HG03039 (cell line): ENCODE measurements around the gene FAM53B.

Source experiments
- ATAC-seq: cut with Tn5 transposase; IDR thresholded peaks from one replicate; pipeline ENCODE4 v1.9.1; 2021; ENCODE audit warnings: mild to moderate bottlenecking, moderate library complexity; ENCODE audit not compliant: unreplicated experiment

FAM53B gene

DNA sequence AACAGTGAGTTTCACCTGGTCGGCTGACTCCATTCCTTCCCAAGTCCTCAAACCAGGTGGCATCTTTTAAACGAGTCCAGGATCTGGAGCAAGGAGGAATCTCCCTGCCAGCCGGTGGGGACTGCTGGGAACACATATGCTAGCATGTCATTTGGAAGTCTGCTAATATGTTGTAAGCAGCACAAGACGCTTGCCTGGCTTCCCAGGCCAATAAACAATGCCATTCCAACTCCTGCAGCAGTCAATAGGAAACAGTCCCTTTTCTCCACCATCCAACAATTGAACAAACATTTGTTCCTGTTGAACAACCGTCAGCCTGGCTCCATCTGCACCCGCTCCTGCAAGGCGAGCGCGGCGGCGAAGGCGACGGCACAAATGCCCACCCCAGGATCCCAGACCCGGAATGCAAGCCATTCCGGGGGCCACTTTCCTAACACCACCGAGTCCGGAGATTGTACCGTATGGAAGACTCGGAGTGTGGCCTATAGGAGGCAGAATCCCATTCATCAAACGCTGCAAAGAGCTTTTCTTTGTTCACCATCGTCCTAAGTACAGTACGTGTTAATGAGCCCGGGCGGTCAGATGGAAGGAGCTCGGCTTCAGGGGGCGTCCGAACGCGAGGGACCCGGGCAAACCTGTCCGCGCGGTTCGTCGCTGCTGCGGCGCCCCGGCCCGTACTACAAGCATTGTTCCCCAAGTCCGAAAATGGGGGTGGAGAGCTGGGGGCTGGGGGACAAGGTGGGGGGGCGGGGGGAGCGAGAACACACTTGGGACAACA is 1.6 kb downstream of the FAM53B start:
- ATAC-seq: no peak

DNA sequence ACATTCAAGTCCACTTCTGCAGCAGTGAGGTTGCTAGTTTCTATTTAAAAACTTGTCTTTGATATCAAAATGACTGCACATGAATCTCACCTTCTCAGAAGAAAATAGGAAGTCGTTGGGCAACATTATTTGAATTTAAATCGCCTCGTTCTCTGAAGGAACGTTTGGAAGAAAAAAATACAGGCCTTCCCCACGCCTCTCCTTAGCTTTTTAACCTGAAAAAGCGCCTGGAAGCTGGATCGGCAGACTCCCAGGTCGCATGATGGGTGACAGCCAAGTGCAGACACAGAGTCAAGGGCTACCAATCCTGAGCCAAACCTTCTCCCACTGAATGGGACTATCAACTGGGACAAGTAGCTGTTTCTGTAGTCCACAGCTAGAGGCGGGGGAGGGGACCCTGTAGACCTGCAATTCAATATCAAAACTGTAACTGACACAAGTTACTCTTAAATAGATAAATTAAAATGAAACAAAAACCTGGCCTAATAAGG is 2.2 kb downstream of the FAM53B start:
- no peak for ATAC-seq

DNA sequence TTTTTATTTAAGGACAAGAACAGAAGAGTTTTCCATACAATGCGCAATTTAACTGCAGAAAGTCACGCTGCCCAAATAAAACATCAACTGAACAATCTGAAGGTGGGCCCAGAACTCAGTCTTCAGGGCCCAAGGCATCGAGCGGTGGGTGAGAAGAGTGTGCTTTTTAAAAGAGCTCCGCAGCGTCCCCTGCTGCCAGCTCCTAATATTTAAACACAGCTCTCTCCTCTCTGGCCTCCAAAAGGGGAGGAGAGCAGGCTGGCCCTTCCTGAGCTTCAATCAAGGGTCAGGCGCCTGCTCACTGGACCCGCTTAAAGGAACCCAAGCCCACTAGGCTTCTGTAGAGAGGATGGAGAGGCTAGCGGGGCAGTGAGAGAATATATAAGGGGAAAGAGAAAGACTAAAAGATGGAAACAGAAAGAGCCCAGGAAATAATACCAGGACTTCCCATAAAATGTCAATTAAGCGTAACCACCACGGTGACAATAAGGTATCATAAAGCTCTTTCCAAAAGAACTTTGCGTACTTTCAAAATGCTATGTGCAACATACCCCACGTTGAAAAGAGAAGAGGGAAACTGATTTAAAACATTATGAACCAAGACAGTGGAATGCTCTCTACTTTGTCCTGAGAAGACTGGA is 2.8 kb downstream of the FAM53B start:
- no peak for ATAC-seq

DNA sequence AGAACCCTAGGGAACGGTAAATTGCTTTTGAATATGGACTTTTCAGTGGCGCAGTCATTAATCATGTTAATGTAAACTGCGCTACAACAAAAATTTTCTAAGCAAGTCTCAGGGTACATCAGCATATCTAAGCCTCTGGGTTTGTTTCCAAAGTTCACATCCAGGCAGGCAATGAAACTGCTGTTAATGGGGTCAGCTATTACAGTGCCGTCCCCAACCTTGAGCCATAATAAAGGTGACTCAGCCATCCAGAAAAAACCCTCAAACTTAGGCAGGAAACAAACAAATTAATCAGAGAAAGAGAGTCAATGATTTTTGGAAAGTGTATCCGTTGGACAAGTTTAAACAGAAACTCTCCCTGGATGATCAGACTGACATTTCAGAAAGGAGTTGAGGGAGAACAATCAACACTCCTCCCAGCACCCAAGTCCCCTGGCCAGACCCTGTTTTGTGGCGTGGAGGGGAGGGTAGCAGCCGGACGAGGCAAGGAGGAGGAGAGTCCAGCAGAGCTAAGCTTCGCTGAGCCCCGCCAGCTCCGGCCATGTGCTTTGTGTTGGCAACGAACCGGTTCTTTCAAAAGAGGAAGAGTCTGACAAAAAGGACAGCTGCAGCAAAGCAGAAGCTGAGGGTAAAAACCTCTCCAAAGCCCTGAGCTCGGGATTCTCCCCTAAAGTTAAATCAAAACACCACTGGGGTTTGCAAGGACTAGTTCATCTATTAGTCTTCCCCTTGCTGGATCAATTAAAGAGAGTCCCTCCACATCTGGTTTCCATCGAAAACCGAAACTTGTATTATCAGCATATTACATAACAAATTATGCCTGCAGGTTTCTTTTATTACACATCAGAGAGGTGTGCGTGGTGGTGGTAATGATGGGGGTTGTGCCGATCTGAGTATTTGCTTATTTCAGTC is 3.6 kb downstream of the FAM53B start:
- ATAC-seq: no peak

DNA sequence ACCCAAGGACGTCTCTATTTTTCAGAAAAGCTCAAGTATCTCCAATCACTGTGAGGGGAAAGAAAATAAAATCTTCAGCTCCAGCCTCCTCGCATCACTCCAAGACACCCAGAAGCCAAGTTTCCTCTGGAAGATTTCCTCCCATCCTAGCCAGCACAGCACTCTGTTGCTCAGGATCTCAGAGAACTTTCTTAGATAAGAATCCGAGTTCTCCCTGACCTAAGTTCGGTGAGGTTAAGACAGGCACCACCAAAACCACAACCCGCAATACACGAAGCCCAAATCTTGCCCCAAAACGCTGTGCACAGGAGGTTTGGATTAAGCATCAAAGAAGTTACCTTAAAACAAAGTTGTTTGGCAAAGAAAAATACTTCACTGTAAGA is 4.2 kb downstream of the FAM53B start:
- ATAC-seq: no peak

DNA sequence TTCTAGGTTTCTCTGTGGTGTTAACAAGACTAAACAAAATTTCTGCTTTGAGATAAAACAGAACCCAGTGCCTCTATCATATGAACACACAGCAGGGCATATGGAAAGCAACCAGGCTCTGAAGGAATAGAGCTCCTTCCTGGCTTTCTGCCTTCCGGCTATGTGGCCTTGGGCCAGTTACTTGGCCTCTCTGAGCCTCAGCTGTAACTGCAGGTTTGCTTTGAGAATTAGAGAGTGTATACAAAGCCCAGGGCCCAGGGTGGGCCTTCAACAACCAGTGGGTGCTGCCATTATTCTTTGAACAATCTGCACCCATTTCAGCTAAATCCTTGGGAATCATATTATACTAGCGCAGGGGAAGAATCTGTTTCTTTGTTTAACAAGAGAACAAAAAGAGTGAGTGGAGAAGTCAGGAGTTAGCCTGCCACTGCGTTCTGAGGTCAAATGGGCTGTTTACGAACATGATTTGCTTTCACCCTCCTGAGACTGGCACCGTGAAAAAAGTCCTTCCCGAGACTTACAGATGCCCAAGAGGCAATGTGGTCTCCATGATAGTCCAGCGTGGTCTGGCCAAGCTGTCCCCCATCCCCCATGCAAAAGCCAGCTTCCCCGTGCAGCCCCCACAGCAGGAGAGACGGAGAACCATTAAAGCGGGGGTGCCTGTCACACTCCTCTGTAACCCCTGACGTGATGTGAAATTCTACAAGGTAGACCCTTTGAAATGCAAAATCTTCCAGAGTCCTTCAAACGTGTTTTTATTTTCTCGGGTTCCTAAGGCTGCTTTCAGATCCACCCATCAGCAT is 4.9 kb downstream of the FAM53B start:
- ATAC-seq: no peak

DNA sequence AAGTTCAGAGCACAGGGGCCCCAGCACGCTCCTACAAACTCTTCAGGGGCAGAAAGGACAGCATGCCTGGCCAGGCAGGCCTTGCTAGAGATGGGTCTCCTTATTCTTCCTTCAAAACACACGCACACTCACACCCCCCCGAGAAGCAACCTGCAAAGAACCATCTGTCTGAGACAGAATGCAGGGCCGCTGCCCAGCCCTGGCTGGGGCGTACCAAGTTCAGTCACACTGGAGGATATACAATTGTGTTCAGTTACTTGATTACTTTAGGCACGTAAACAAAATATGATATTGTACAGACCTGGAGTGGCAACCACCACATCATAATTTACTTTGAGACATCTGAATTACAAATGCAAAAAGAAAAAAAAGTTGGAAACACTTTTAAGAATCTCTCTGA is 5.7 kb downstream of the FAM53B start:
- no peak for ATAC-seq

DNA sequence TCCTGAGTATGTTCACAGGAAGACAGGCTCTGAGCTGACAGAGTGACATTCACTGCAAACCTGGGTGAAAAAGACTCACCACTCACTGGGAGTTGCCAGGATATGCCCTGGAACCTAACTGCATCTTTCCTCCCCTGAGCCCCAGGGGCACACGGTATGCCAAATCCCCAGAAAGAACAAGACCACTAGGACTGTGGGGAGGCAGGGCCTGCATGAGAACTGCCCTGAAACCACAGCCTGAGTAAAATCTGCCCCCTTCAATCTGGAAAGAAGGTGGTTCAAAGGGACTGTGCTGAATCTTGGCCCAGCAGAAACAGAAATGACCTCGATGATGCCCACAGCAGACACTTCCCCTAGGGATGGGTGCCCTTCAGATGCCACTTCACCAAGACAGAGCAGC is 6.5 kb downstream of the FAM53B start:
- no peak for ATAC-seq

DNA sequence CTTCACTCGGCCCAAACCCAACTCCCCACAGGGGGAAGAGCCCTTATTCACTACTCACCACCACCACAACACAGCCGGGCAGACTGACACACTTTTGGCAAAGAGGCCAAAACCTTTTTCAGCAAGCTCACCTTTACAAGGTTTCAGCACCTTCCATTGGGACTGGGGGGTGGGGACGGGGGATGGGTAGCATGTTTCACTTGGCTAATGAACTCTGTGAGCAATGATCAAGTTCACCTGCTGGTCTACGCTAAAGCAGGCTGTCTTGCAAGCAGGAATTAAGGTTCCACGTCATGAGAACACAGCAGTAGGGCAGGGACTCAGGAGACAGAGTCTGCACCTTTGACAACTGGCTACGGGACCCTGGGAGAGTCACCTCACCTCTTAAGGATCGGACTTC is 7.0 kb downstream of the FAM53B start:
- no peak for ATAC-seq

DNA sequence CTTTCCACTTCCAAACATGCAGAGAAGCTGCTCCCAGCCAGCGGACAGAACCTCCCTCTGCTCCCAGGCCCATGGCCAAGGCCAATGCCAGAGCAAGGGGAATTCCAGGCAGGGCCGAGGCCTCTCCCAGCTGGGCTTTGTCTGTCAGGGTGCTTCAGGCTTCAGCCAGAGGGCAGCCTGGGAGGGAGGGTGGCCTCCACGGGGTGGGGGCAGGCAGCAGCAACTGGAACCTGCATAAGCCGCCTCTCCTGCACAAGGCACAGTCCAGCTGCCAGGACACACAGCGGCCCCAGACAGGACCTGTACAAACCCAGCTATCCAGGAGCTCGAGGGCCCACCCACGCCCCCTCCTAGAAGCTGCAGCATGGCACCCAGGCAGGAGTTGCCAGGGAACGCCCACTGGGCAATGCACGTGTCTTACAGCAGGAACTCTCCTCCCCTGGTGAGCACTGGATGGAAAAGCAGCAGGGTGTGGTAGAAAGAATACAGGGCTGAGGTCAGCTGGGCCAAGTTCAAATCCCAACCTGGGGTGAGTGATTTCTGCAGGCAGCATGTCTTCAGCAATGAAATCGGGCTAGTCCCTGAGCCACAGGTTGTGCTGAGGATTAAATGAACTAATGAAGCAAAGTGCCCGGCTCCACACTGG is 7.6 kb downstream of the FAM53B start:
- ATAC-seq: no peak

DNA sequence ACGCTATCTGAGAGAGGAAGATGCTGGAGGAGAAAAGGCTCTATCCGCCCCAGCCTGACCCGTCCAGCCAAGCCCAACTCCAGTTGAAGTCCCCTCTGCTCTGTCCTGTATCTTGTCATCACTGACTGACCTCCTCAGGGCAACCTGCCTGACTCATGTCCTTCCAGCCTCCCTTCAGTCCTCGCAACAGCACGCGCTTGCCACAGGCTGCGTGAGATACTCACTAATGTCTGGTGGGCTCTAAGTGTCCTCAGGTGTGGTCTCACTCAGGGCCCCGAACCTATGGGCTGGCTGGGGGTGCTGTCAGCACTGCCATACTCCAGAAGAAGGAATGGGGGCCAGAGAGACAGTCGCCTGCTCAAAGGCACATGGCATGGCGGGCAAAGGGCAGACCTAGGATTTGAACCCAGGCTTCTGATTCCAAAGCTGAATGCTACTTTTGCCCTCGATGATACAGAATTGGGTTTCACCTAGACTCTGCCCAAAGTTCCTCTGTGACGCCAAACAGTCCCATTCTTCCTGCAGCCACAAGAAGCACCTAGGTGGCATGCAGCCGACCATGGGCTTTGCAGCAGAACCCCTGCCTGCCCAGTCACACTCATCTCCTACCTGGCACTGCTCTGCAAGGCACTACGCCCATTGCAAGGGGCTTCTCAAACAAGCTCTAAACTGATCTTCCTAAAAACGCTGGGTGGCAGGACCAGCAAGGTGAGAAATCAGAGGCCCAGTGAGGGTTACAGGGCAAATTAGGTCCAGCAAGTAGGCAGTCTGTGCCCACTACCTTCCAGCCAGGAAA is 8.5 kb downstream of the FAM53B start:
- no peak for ATAC-seq

DNA sequence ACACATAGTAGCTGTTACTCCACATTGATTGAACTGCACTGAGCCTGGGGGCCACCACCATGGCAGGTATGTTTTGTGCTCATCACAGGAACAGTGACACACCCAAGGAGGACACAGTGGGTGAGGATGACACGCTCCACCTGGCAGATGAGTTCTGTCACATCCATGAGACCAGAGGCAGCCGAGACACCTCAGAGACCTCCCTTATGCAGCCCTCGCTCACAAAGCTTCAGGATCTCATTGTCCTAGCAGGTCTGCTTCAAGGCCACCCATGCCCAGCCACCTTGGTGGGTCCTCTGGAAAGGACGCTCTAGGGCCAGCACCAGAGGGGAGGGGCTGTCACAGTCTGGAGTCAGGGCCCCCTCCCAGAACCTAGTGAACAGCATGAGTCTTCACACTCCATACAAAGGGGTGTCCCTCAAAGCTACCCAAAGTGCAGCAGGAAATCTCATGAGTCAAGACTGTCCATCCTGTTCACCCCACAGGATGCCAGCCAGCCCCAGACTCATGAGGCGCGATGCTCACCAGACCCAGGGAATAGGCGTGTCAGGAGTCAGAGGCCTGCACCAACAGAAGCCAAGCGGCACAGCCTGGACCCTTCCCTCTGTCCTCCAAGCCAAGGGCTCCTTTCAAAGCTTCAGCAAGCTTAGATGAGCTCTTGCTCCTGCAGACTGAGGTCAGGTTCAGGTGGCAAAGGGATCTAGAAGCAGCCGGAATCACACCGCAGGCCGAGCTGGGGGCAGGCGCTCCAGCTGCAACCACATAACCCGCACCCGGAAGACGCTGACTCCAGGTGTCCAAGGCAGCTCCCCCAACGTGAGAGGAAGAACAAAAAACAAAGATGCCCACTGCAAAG is 9.6 kb downstream of the FAM53B start:
- ATAC-seq: no peak

DNA sequence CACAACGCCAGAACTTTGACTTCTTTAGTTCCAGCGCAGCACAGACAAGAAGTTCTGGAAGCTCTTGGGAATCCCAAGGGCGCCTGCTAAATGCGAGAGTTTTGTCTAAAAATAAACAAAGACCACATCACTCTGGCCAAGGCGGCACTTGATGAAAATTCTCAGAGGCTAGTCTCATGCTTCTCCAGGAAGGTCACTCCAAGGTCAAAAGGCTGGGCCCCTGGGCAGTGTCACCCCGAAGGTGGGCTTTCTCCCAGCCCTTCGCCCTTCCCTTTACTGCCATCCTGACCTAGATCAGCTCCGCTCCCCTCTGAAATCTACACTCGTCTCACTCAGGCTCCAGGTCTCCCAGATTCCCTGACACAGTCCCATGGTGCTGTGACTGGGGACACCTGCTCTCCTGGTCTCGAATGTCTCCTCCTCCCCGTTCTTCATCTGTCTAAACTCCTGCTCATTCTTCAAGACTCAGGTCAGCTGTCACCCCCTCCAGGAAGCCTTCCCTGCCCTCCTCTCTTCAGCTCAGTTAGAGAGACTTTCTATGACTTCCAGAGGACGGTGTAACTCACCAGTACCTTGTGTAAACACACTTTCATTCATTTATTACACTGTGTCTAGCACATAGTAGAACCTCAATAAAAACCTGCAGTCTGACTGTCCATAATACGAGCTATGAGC is 10.5 kb downstream of the FAM53B start:
- ATAC-seq: no peak

DNA sequence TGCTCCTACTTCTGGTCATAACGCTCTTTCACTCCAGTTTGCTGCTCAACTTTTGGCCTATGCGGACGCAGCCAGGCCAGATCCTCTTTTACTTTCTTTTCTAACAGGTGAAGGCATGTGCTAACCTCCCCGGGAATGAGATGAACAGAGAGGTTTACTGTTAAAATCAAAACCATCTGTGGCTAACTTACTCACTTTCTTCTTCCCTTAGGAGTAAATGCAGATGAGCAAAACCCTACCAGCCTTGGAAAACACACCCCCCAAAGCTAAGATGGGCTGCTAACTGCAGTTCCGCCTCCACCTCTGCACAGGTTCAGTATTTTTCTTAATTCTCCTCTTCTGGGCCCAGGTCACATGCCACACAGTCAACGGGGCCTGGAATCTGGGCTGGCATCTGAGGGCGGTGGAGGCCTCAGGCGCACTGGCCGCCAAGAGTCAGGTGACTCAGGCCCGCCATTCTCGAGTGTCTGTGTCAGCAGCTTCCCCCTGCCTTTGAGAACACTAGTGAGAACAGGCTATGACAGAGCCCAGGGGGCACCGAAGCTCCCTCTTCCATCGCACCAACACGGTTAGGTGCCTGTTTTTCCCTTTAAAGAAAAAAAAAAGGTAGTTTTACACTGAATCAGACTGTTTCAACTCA is 11.1 kb downstream of the FAM53B start:
- peak; percentile 51 for ATAC-seq

DNA sequence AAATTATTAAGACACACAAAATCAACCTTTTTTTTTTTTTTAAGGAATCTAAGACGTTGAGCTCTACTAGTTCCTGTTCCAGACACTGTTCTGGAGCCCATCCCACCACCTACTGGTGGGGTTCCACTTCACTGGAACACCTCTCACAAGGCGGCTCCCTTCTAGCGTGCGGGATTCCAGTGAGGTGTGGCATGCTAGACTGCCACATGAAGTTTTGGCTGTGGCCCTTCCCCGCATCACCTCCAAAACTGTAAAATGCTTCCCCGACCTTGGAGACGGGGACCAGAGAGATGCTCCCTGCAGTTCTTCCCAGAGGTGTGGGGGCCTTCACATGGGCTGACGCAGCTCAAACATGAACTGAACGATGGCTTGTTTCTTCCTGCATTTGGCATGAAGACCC is 12.6 kb downstream of the FAM53B start:
- ATAC-seq: no peak

DNA sequence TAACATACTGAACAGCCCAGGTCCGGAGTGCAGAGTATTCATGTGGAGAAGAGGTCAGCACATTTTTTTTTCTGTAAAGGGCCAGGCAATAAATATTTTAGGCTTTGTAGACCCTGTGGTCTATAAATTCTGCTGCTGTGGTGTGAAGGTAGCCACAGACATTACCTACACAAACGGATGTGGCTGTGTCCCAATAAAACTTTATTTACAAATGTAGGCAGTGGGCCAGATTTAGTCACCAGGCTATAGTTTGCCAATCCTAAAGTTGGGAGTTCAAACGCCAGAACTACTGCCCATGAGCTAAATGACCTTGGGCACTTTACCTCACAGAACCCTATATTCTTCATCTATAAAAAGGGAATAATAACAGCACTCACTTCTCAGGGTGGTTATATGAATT is 13.4 kb downstream of the FAM53B start:
- no peak for ATAC-seq

DNA sequence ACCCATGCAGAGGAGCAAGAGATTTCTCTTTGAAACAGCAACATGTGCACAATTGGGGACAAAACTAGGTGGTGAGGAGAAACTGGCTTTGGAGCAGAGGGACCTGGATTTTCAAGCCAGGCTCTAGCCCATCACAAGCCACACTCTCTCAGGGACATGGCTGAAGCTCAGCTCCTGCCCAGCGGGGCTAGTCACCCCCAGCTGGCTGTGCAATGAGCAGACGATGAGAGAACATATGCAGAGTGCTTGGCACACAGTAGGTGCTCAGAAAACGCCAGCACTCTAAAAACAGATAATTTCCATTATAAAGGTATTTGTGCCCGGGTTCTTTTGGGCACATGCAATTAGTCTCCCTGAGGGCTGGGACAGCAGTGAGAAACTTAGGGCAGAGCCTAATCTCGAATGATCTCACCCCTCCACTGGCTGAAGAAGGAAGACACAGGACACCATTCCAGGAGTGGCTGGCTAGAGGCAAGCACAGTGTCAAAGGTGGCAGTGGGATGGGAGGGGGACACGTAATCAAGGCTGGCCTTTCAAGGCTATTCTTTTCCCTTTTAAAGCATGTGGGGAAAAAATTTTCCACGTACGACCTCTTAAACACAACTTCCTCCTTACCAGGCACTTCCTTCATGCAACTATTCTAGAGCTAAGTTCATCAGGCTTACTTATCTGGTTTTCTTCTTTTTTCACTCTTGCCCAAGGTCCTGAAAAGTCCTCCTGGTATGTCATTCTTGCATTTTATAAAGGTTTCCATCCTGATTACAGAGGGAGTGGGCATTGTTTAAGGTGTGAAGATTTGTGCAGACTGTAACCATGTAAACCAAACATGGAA is 15.1 kb downstream of the FAM53B start:
- ATAC-seq: no peak
